K562 (cell line): ENCODE data around the gene MPL. TPM values are rescaled to one million over a fixed set of nuclear protein-coding genes. Genes with fewer than 3 reads are reported as not detected.
A peak's percentile ranks its signal among the peaks of the same experiment; 100 is the strongest.

Experiments used
- FOXP1 ChIP-seq: sonication (generic); formaldehyde crosslinking; IDR thresholded peaks from 2 replicates; pipeline ENCODE4 v1.8.0; 2022; ENCODE audit warnings: mild to moderate bottlenecking, missing genetic modification reagents
- NR2C2 ChIP-seq, 2 experiments: fragments of 200-800 bp in 1 of 2; sonication (Bioruptor generic) in 1 of 2; sonication (generic) in 1 of 2; formaldehyde crosslinking in 1 of 2; IDR thresholded peaks; 2 replicates each; pipeline versions ENCODE4 v1.6.1 to v1.8.0; 2016 to 2022; ENCODE audit warnings: mild to moderate bottlenecking in 1 of 2, missing compliant biosample characterization in 1 of 2, missing genetic modification characterization in 1 of 2, missing genetic modification reagents in 1 of 2
- RB1 ChIP-seq: fragments of 450-650 bp; IDR thresholded peaks from 2 replicates; pipeline ENCODE4 v1.6.1; 2017; ENCODE audit warnings: low read depth, mild to moderate bottlenecking
- SAFB2 ChIP-seq: fragments of 200-400 bp; formaldehyde crosslinking; IDR thresholded peaks from 2 replicates; pipeline ENCODE4 v1.6.1; 2018; ENCODE audit warnings: borderline replicate concordance, low read length, low read depth, moderate library complexity; ENCODE audit not compliant: severe bottlenecking
- SFPQ ChIP-seq: fragments of 200-400 bp; formaldehyde crosslinking; IDR thresholded peaks from 2 replicates; pipeline ENCODE4 v1.6.1; 2017; ENCODE audit warnings: mild to moderate bottlenecking, low read depth, low read length, moderate library complexity
- SRF ChIP-seq, 2 experiments: fragments of 250-450, 450-650 bp in 1 of 2; sonication (Bioruptor Pico) in 1 of 2; sonication (generic) in 1 of 2; formaldehyde crosslinking; IDR thresholded peaks; 2 replicates each; pipeline versions ENCODE4 v1.5.0 to v1.5.1; 2020 to 2022; ENCODE audit warnings: mild to moderate bottlenecking in 1 of 2, missing genetic modification reagents in 1 of 2
- TCF7 ChIP-seq: sonication (generic); IDR thresholded peaks from 2 replicates; pipeline ENCODE4 v1.6.1; 2016; ENCODE audit warnings: antibody characterized with exemption, borderline replicate concordance
- TGIF2 ChIP-seq: sonication (generic); formaldehyde crosslinking; IDR thresholded peaks from 2 replicates; pipeline ENCODE4 v1.8.1; 2022; ENCODE audit warnings: mild to moderate bottlenecking, missing genetic modification reagents, moderate library complexity
- ZBTB9 ChIP-seq: fragments of 450-650 bp; formaldehyde crosslinking; IDR thresholded peaks from 2 replicates; pipeline ENCODE4 v1.4.0; 2020; ENCODE audit warnings: mild to moderate bottlenecking, moderate library complexity
- ZNF24 ChIP-seq: fragments of 450-650 bp; IDR thresholded peaks from 2 replicates; pipeline ENCODE4 v1.6.1; 2016
- ZNF263 ChIP-seq: sonication (generic); formaldehyde crosslinking; IDR thresholded peaks from 2 replicates; pipeline ENCODE4 v1.8.0; 2022; ENCODE audit warnings: mild to moderate bottlenecking, missing genetic modification reagents, borderline replicate concordance
- ZNF277 ChIP-seq: fragments of 250-450 bp; sonication (Bioruptor Pico); IDR thresholded peaks from 2 replicates; pipeline ENCODE4 v1.8.0; 2022; ENCODE audit warnings: inconsistent platforms, mild to moderate bottlenecking, moderate library complexity, borderline replicate concordance
- ZNF699 ChIP-seq: fragments of 250-450 bp; sonication (Bioruptor Pico); IDR thresholded peaks from 2 replicates; pipeline ENCODE4 v1.8.0; 2021; ENCODE audit warnings: mild to moderate bottlenecking, moderate library complexity; ENCODE audit not compliant: insufficient replicate concordance
- ZNF707 ChIP-seq: fragments of 250-450 bp; sonication (Bioruptor Pico); conservative IDR thresholded peaks from 2 replicates; pipeline ENCODE4 v1.8.0; 2022; ENCODE audit warnings: inconsistent platforms, mild to moderate bottlenecking, moderate library complexity
- polyA plus RNA-seq, 8 experiments: library from polyadenylated mRNA; depleted of rRNA in 4 of 8; stranded (reverse) in 5 of 8; unstranded in 3 of 8; fragments of >200 nt; fragmentation: Nextera tagmentation in 2 of 8; fragmentation: Illumina TruSeq in 1 of 8; extraction: Ambion mirVana in 2 of 8; extraction: Trizol in 1 of 8; gene quantifications; 2 replicates each; pipeline versions ENCODE4 v1.2.1 to v1.2.3, GENCODE V29; 2011 to 2014; ENCODE audit warnings: inconsistent platforms in 1 of 8, missing spikeins in 1 of 8
- total RNA-seq, 7 experiments: library from RNA; depleted of rRNA in 6 of 7; stranded (reverse); fragments of >200 nt in 6 of 7; fragmentation: Illumina TruSeq in 2 of 7; extraction: Trizol in 2 of 7; gene quantifications; 2 replicates each; pipeline versions ENCODE4 v1.2.1 to v1.2.3, GENCODE V29; 2011 to 2021; ENCODE audit warnings: low replicate concordance in 1 of 7
- TF ChIP-seq, protein P1 (sequence below): fragments of 450-650 bp; formaldehyde crosslinking; IDR thresholded peaks from 2 replicates; pipeline ENCODE4 v1.4.0; 2020; ENCODE audit warnings: mild to moderate bottlenecking
- TF ChIP-seq, protein P2 (sequence below), 2 experiments: fragments of 450-650 bp; IDR thresholded peaks; 2 replicates each; pipeline ENCODE4 v1.6.1; 2018; ENCODE audit warnings: mild to moderate bottlenecking in 2 of 2, low read depth in 1 of 2; ENCODE audit not compliant: partially characterized antibody in 2 of 2

MPL gene
- total and polyA plus RNA-seq, 9 of the 15 experiments (the other 6 are each of a cell fraction or from before 2014, with no cell fraction given), result not detected

- peak; percentile 85 for TF ChIP-seq ZBTB9 (CRISPR knock-in tag)
- no peak for TF ChIP-seq TCF7
- no peak for TF ChIP-seq ZNF277
- TF ChIP-seq, protein P1, sequence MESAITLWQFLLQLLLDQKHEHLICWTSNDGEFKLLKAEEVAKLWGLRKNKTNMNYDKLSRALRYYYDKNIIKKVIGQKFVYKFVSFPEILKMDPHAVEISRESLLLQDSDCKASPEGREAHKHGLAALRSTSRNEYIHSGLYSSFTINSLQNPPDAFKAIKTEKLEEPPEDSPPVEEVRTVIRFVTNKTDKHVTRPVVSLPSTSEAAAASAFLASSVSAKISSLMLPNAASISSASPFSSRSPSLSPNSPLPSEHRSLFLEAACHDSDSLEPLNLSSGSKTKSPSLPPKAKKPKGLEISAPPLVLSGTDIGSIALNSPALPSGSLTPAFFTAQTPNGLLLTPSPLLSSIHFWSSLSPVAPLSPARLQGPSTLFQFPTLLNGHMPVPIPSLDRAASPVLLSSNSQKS (CRISPR knock-in tag), result no peak
- peak; percentile 60 for TF ChIP-seq ZNF263 (CRISPR knock-in tag)
- peak in 1 of 2 experiments; percentile 36; a peak in 1 of 4 replicates for TF ChIP-seq SRF (CRISPR knock-in tag; IDR thresholded peaks at IDR 0.05)
- TF ChIP-seq FOXP1, result peak; percentile 47
- no peak for TF ChIP-seq ZNF699
- 0 out of 2 replicates have a peak, but pooled peaks have one; percentile 48 for TF ChIP-seq NR2C2 (CRISPR knock-in tag; IDR thresholded peaks at IDR 0.05)
- TF ChIP-seq NR2C2 (tag; IDR thresholded peaks at IDR 0.05), result peak; percentile 71
- TF ChIP-seq, protein P2, sequence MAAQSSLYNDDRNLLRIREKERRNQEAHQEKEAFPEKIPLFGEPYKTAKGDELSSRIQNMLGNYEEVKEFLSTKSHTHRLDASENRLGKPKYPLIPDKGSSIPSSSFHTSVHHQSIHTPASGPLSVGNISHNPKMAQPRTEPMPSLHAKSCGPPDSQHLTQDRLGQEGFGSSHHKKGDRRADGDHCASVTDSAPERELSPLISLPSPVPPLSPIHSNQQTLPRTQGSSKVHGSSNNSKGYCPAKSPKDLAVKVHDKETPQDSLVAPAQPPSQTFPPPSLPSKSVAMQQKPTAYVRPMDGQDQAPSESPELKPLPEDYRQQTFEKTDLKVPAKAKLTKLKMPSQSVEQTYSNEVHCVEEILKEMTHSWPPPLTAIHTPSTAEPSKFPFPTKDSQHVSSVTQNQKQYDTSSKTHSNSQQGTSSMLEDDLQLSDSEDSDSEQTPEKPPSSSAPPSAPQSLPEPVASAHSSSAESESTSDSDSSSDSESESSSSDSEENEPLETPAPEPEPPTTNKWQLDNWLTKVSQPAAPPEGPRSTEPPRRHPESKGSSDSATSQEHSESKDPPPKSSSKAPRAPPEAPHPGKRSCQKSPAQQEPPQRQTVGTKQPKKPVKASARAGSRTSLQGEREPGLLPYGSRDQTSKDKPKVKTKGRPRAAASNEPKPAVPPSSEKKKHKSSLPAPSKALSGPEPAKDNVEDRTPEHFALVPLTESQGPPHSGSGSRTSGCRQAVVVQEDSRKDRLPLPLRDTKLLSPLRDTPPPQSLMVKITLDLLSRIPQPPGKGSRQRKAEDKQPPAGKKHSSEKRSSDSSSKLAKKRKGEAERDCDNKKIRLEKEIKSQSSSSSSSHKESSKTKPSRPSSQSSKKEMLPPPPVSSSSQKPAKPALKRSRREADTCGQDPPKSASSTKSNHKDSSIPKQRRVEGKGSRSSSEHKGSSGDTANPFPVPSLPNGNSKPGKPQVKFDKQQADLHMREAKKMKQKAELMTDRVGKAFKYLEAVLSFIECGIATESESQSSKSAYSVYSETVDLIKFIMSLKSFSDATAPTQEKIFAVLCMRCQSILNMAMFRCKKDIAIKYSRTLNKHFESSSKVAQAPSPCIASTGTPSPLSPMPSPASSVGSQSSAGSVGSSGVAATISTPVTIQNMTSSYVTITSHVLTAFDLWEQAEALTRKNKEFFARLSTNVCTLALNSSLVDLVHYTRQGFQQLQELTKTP (IDR thresholded peaks at IDR 0.05; ENCODE audit: low read depth in 1 of 2, partially characterized antibody in 2 of 2), result peak in 1 of 2 experiments; percentile 61
- no peak for TF ChIP-seq SFPQ
- peak; percentile 80 for TF ChIP-seq ZNF24
- TF ChIP-seq TGIF2 (CRISPR knock-in tag), result no peak
- TF ChIP-seq ZNF707 (CRISPR knock-in tag), result no peak
- TF ChIP-seq SAFB2, result no peak
- peak; percentile 81; the same call in 1 of the 2 replicates for TF ChIP-seq RB1
Observed at GRCh38 chr1:43367904-43368645, 30.5 kb downstream of the MPL start, which contains the start of gene ELOVL1 (continued).
